MCF 10A (cell line): ENCODE data around the gene LCOR. TPM values are rescaled to one million over a fixed set of nuclear protein-coding genes. Genes with fewer than 3 reads are reported as not detected.

ENCODE experiments used
- BruUV-seq: library from RNA; stranded (reverse); fragments of 400-500 nt; replicated peaks from 2 replicates; lab custom pipeline; 2021; lab: Mats Ljungman, UMichigan
- CTCF ChIA-PET: fragments of 300-600 bp; sonication (Branson Sonifier 250); formaldehyde crosslinking; extraction: SDS; loops from one replicate; lab custom pipeline; 2021; ENCODE audit warnings: antibody characterized with exemption, inconsistent platforms; lab: Yijun Ruan, JAX
- POLR2A ChIA-PET: fragments of 300-600, 350-650 bp; sonication (Branson Sonifier 250); formaldehyde crosslinking; extraction: SDS; loops from one replicate; lab custom pipeline; 2020; ENCODE audit warnings: antibody characterized with exemption, inconsistent platforms; lab: Yijun Ruan, JAX
- DNase-seq: peaks from one replicate; pipeline ENCODE4 v3.0.0-alpha.2; 2018; ENCODE audit not compliant: unreplicated experiment
- H3K27ac Mint-ChIP-seq: one replicate; pipeline ENCODE4 v1.8.0; 2022; ENCODE audit warnings: mild to moderate bottlenecking, low read depth, mixed read lengths; ENCODE audit not compliant: unreplicated experiment
- H3K27me3 Mint-ChIP-seq: one replicate; pipeline ENCODE4 v1.8.0; 2022; ENCODE audit warnings: mixed read lengths; ENCODE audit not compliant: insufficient read depth, unreplicated experiment
- H3K36me3 Mint-ChIP-seq: one replicate; pipeline ENCODE4 v1.8.0; 2022; ENCODE audit warnings: mild to moderate bottlenecking, moderate library complexity, mixed read lengths; ENCODE audit not compliant: insufficient read depth, unreplicated experiment
- H3K4me1 Mint-ChIP-seq: one replicate; pipeline ENCODE4 v1.8.0; 2022; ENCODE audit warnings: mixed read lengths; ENCODE audit not compliant: insufficient read depth, unreplicated experiment
- H3K4me3 Mint-ChIP-seq: one replicate; pipeline ENCODE4 v1.8.0; 2022; ENCODE audit warnings: mild to moderate bottlenecking, moderate library complexity, mixed read lengths; ENCODE audit not compliant: unreplicated experiment
- H3K9me3 Mint-ChIP-seq: one replicate; pipeline ENCODE4 v1.8.0; 2022; ENCODE audit warnings: mixed read lengths; ENCODE audit not compliant: unreplicated experiment
- CTCF ChIP-seq: fragments of 200-600 bp; IDR thresholded peaks from one replicate; pipeline ENCODE4 v1.8.0; 2022; ENCODE audit warnings: antibody characterized with exemption, mild to moderate bottlenecking; ENCODE audit not compliant: unreplicated experiment
- intact Hi-C: fragments of 100-400 bp; cut with micrococcal nuclease; formaldehyde crosslinking; loops from 2 replicates; pipeline ENCODE4 v1.14.1; 2022
- total RNA-seq: library from RNA; stranded (reverse); gene quantifications from 2 replicates; pipeline ENCODE4 v1.2.3, GENCODE V29; 2022

The LCOR gene
- total RNA-seq, 1 experiment from 2014 or later: 40.4 TPM

GRCh38 chr10:97039538-97040247, 207.6 kb downstream of the LCOR start:
- TF ChIP-seq CTCF: no peak
- peaks cover 9% of the 10 kb centered on the region for H3K4me1 Mint-ChIP-seq
- peaks cover 20% of the 10 kb centered on the region for H3K27me3 Mint-ChIP-seq
- ChIA-PET POLR2A (interaction anchor here (1.0 kb wide), 1 partner anchor 10 kb away, joined by 3 read pairs; no protein-coding TSS in a partner anchor), CTCF (interaction anchor here (0.9 to 6.4 kb wide), 10 partner anchors 10 to 665 kb away, joined by 3 to 111 read pairs (median 17); no protein-coding TSS in a partner anchor)
- H3K9me3 Mint-ChIP-seq: no peaks in the 10 kb centered on the region
- BruUV-seq: no TSS peak
- no peak for DNase-seq
- no peaks in the 10 kb centered on the region for H3K36me3 Mint-ChIP-seq
- H3K4me3 Mint-ChIP-seq: no peak overlapping the region
- no peak overlapping the region for H3K27ac Mint-ChIP-seq
- intact Hi-C loops: loop anchor here (10.0 kb wide), 1 partner anchor 395 kb away; no protein-coding TSS in a partner anchor

DNA sequence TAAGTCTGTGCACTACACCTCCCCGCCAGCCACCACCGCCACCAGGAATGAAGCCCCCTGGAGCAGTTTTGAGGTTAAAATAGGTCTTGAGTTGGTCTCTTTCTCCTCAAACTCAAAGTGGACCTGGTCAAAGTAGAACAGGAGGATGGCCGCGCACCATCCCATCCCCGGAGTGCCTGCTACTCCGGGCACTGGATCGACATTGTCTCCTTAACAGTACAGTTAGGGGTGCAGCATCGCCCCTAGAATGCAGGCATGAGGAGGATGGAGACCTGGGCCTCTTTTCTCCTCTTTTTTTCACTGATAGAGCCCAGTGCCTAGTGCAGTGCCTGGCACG, 208.1 kb downstream of the LCOR start:
- H3K36me3 Mint-ChIP-seq: no peaks in the 10 kb centered on the region
- peaks cover 16% of the 10 kb centered on the region for H3K27me3 Mint-ChIP-seq
- intact Hi-C loops: no loop called here
- ChIA-PET CTCF (interaction anchor here (1.0 to 6.4 kb wide), 4 partner anchors 10 to 170 kb away, joined by 3 to 111 read pairs (median 46); no protein-coding TSS in a partner anchor), POLR2A (no interaction called here)
- DNase-seq: no peak
- no peak overlapping the region for H3K27ac Mint-ChIP-seq
- no peaks in the 10 kb centered on the region for H3K9me3 Mint-ChIP-seq
- TF ChIP-seq CTCF: no peak
- BruUV-seq: no TSS peak
- H3K4me1 Mint-ChIP-seq: peaks cover 9% of the 10 kb centered on the region
- H3K4me3 Mint-ChIP-seq: no peak overlapping the region

- BruUV-seq: no TSS peak
- no peak for TF ChIP-seq CTCF
- ChIA-PET CTCF (interaction anchor here (6.4 kb wide), 1 partner anchor 170 kb away, joined by 111 read pairs; no protein-coding TSS in a partner anchor), POLR2A (no interaction called here)
- no peaks in the 10 kb centered on the region for H3K9me3 Mint-ChIP-seq
- peaks cover 11% of the 10 kb centered on the region for H3K27me3 Mint-ChIP-seq
- peaks cover 9% of the 10 kb centered on the region for H3K4me1 Mint-ChIP-seq
- H3K36me3 Mint-ChIP-seq: no peaks in the 10 kb centered on the region
- no peak for DNase-seq
- H3K27ac Mint-ChIP-seq: no peak overlapping the region
- H3K4me3 Mint-ChIP-seq: no peak overlapping the region
- intact Hi-C loops: no loop called here
Observed at GRCh38 chr10:97040706-97041105, 208.6 kb downstream of the LCOR start.

GRCh38 chr10:97042081-97042480, 210.0 kb downstream of the LCOR start:
- no peak for TF ChIP-seq CTCF
- no peaks in the 10 kb centered on the region for H3K9me3 Mint-ChIP-seq
- H3K27me3 Mint-ChIP-seq: no peaks in the 10 kb centered on the region
- POLR2A ChIA-PET: no interaction called here
- intact Hi-C loops: no loop called here
- BruUV-seq: no TSS peak
- CTCF ChIA-PET: interaction anchor here (0.6 kb wide), 1 partner anchor 169 kb away, joined by 3 read pairs; no protein-coding TSS in a partner anchor
- H3K4me3 Mint-ChIP-seq: no peak overlapping the region
- no peak for DNase-seq
- H3K27ac Mint-ChIP-seq: no peak overlapping the region
- H3K4me1 Mint-ChIP-seq: peaks cover 14% of the 10 kb centered on the region
- H3K36me3 Mint-ChIP-seq: no peaks in the 10 kb centered on the region
